ENCODE data around the gene GLCCI1.

- TF ChIP-seq GABPA (IDR thresholded peaks at IDR 0.05; ENCODE audit: low read depth), result no peak
- no peak for TF ChIP-seq CTCF (IDR thresholded peaks at IDR 0.05; ENCODE audit: insufficient read depth, low read length)
- TF ChIP-seq POLR2AphosphoS5 (IDR thresholded peaks at IDR 0.05; ENCODE audit: low read depth), result no peak
- TF ChIP-seq REST (IDR thresholded peaks at IDR 0.05; ENCODE audit: insufficient replicate concordance, low read depth), result no peak
- TF ChIP-seq SPI1 (IDR thresholded peaks at IDR 0.05; ENCODE audit: borderline replicate concordance, low read depth), result no peak
These were observed 37.0 kb upstream of the GLCCI1 start for GRCh38 chr7:7931626-7932025.
